Loucy (cell line): ENCODE measurements around the gene SAMD4A.

Experiments
- H2AFZ ChIP-seq: fragments of 200-600 bp; sonication (generic); 2 replicates; pipeline ENCODE4 v1.6.0; 2016; ENCODE audit warnings: antibody characterized with exemption, mild to moderate bottlenecking, low read length, moderate library complexity
- H3F3A ChIP-seq: fragments of 200-600 bp; 2 replicates; pipeline ENCODE4 v1.6.0; 2016; ENCODE audit warnings: antibody characterized with exemption, low read depth, mild to moderate bottlenecking
- H3K27me3 ChIP-seq: fragments of 200-600 bp; sonication (generic); 2 replicates; pipeline ENCODE4 v1.6.1; 2014; ENCODE audit warnings: low read length, mild to moderate bottlenecking; ENCODE audit not compliant: insufficient read depth, poor library complexity, severe bottlenecking
- H3K36me3 ChIP-seq: fragments of 200-600 bp; sonication (generic); 2 replicates; pipeline ENCODE4 v1.6.1; 2016; ENCODE audit warnings: low read length; ENCODE audit not compliant: insufficient read depth
- H3K4me1 ChIP-seq: fragments of 200-600 bp; sonication (generic); 2 replicates; pipeline ENCODE4 v1.5.1; 2014; ENCODE audit warnings: low read length, mild to moderate bottlenecking; ENCODE audit not compliant: insufficient read depth, poor library complexity, severe bottlenecking
- H3K4me2 ChIP-seq: fragments of 200-600 bp; sonication (generic); 2 replicates; pipeline ENCODE4 v1.6.0; 2014; ENCODE audit warnings: antibody characterized with exemption, low read length, low read depth, mild to moderate bottlenecking; ENCODE audit not compliant: poor library complexity, severe bottlenecking
- H3K4me3 ChIP-seq: fragments of 200-600 bp; sonication (generic); 2 replicates; pipeline ENCODE4 v1.5.1; 2014; ENCODE audit warnings: low read length, mild to moderate bottlenecking, mixed read lengths; ENCODE audit not compliant: poor library complexity, severe bottlenecking
- H3K79me2 ChIP-seq: fragments of 200-600 bp; sonication (generic); 2 replicates; pipeline ENCODE4 v1.6.1; 2014; ENCODE audit warnings: low read length; ENCODE audit not compliant: insufficient read depth
- H3K9ac ChIP-seq: fragments of 200-600 bp; sonication (generic); 2 replicates; pipeline ENCODE4 v1.6.0; 2014; ENCODE audit warnings: mild to moderate bottlenecking, low read depth, low read length, moderate library complexity; ENCODE audit not compliant: poor library complexity, severe bottlenecking
- H3K9me2 ChIP-seq: fragments of 200-600 bp; sonication (generic); replicated peaks from 2 replicates; pipeline ENCODE4 v1.6.1; 2016; ENCODE audit warnings: low read depth, low read length, mixed read lengths
- H3K9me3 ChIP-seq: fragments of 200-600 bp; sonication (generic); 2 replicates; pipeline ENCODE4 v1.6.1; 2014; ENCODE audit warnings: mild to moderate bottlenecking, antibody characterized with exemption, low read length, low read depth; ENCODE audit not compliant: insufficient read depth
- H4K20me1 ChIP-seq: fragments of 200-600 bp; sonication (generic); 2 replicates; pipeline ENCODE4 v1.6.0; 2014; ENCODE audit warnings: antibody characterized with exemption, low read length, mild to moderate bottlenecking; ENCODE audit not compliant: insufficient read depth, poor library complexity, severe bottlenecking
- EZH2phosphoT487 ChIP-seq: fragments of 200-600 bp; IDR thresholded peaks from 2 replicates; pipeline ENCODE4 v1.6.1; 2018; ENCODE audit warnings: antibody characterized with exemption, mild to moderate bottlenecking, moderate library complexity, borderline replicate concordance
- TF ChIP-seq, protein P1 (sequence below): fragments of 200-600 bp; sonication (generic); conservative IDR thresholded peaks from 2 replicates; pipeline ENCODE4 v1.5.1; 2014; ENCODE audit warnings: mild to moderate bottlenecking, antibody characterized with exemption, low read length

The SAMD4A gene

GRCh38 chr14:54606178-54606577 lies 39.2 kb downstream of the SAMD4A start:
- Histone ChIP-seq H3K4me1 (no peaks in the 10 kb centered on the region), H3F3A (no peaks in the 10 kb centered on the region), H3K36me3 (no peaks in the 10 kb centered on the region), H3K79me2 (no peaks in the 10 kb centered on the region), H2AFZ (no peak overlapping the region), H3K4me2 (no peak overlapping the region), H4K20me1 (no peaks in the 10 kb centered on the region), H3K9me3 (no peaks in the 10 kb centered on the region), H3K27me3 (no peaks in the 10 kb centered on the region), H3K9me2 (no peaks in the 10 kb centered on the region), H3K4me3 (no peak overlapping the region), H3K9ac (no peak overlapping the region)
- TF ChIP-seq, protein P1, sequence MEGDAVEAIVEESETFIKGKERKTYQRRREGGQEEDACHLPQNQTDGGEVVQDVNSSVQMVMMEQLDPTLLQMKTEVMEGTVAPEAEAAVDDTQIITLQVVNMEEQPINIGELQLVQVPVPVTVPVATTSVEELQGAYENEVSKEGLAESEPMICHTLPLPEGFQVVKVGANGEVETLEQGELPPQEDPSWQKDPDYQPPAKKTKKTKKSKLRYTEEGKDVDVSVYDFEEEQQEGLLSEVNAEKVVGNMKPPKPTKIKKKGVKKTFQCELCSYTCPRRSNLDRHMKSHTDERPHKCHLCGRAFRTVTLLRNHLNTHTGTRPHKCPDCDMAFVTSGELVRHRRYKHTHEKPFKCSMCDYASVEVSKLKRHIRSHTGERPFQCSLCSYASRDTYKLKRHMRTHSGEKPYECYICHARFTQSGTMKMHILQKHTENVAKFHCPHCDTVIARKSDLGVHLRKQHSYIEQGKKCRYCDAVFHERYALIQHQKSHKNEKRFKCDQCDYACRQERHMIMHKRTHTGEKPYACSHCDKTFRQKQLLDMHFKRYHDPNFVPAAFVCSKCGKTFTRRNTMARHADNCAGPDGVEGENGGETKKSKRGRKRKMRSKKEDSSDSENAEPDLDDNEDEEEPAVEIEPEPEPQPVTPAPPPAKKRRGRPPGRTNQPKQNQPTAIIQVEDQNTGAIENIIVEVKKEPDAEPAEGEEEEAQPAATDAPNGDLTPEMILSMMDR = no peak
- TF ChIP-seq EZH2phosphoT487 = no peak

- Histone ChIP-seq H3K4me1 (no peaks in the 10 kb centered on the region), H2AFZ (no peak overlapping the region)
These were observed 39.8 kb downstream of the SAMD4A start for GRCh38 chr14:54606631-54607133.

DNA sequence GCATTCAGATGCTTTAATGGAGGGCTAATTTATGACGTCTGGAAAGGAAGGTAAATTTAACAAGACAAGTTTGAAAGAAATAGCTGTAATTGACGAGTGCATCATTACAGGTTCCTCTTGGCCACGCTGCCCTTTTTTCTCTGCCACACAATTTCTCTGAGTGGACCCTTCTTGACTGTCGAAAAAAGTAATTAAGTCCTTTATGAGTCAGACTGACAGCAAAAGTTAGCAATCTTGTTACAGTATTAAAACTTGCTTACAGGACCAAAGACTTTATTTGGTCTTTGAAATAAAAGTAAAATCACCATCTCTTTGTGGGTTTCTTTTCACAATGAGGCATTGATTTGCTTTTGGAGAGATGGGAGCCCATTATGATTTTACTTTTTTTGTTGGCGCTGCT lies 42.6 kb downstream of the SAMD4A start:
- H3K79me2 ChIP-seq = no peaks in the 10 kb centered on the region
- H3K4me2 ChIP-seq = no peak overlapping the region
- H3F3A ChIP-seq = no peaks in the 10 kb centered on the region
- H3K4me3 ChIP-seq = no peak overlapping the region
- H2AFZ ChIP-seq = no peak overlapping the region
- no peaks in the 10 kb centered on the region for H3K36me3 ChIP-seq
- TF ChIP-seq, protein P1 = no peak
- no peak for TF ChIP-seq EZH2phosphoT487
- no peaks in the 10 kb centered on the region for H3K27me3 ChIP-seq
- H3K4me1 ChIP-seq = no peaks in the 10 kb centered on the region
- no peaks in the 10 kb centered on the region for H3K9me2 ChIP-seq
- H3K9ac ChIP-seq = no peak overlapping the region
- H3K9me3 ChIP-seq = no peaks in the 10 kb centered on the region
- no peaks in the 10 kb centered on the region for H4K20me1 ChIP-seq

More at GRCh38 chr14:54606631-54607133, 39.8 kb downstream of the SAMD4A start:
- H3K27me3 ChIP-seq = no peaks in the 10 kb centered on the region
- H4K20me1 ChIP-seq = no peaks in the 10 kb centered on the region
- H3K4me2 ChIP-seq = no peak overlapping the region
- no peak overlapping the region for H3K9ac ChIP-seq
- no peaks in the 10 kb centered on the region for H3K9me2 ChIP-seq
- no peaks in the 10 kb centered on the region for H3K79me2 ChIP-seq
- no peaks in the 10 kb centered on the region for H3F3A ChIP-seq
- no peak overlapping the region for H3K4me3 ChIP-seq
- TF ChIP-seq, protein P1 = no peak
- TF ChIP-seq EZH2phosphoT487 = no peak
- H3K9me3 ChIP-seq = no peaks in the 10 kb centered on the region
- H3K36me3 ChIP-seq = no peaks in the 10 kb centered on the region
